ENCODE results near the gene RAD51B.

RAD51B gene

GRCh38 chr14:68580671-68581070 lies 761.1 kb downstream of the RAD51B start:
- TF ChIP-seq CTCF (IDR thresholded peaks at IDR 0.05), result no peak

DNA sequence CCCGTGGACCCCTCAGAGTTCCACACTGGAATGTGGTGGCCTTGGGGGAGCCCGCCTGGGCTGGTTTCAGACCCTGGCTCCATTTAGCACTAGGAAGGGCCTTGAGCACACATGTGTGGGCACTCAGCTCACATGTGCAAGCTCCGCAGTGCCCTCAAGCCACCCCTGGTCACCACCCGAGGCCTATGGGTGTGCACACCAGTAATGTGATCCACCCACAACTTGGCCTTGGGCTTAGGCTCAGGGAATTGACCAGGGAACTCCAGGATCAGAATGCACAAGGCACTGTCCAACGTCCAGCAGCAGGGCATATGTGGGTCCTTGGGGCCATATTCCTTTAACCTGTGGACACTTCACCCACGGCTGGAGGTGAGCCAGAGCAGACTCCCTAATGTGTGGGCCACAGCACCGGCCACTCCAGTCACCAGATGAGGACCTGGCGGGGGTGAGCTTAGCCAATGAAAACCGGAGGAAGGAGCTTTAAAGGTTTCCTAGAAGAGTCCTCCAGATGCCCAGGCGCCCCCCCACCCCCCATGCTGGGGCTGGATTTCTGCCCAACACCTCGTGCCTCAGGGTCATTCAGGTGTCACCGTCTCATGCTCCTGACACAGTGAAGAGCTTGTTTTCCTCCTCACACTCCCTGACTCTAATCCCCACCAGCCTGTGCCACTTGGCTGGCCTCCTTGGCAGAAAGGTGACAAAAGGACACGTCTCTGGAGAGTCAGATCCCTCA lies 764.1 kb downstream of the RAD51B start:
- TF ChIP-seq CTCF (IDR thresholded peaks at IDR 0.05), result no peak

- no peak for TF ChIP-seq CTCF (IDR thresholded peaks at IDR 0.05)
Observed at GRCh38 chr14:68584786-68585185, 765.2 kb downstream of the RAD51B start.

GRCh38 chr14:68585690-68586089 lies 766.1 kb downstream of the RAD51B start:
- no peak for TF ChIP-seq CTCF (IDR thresholded peaks at IDR 0.05)

GRCh38 chr14:68586896-68587751 lies 767.5 kb downstream of the RAD51B start:
- TF ChIP-seq CTCF (IDR thresholded peaks at IDR 0.05), result no peak

- TF ChIP-seq CTCF (IDR thresholded peaks at IDR 0.05), result no peak
Observed at GRCh38 chr14:68587931-68588330, 768.4 kb downstream of the RAD51B start.

DNA sequence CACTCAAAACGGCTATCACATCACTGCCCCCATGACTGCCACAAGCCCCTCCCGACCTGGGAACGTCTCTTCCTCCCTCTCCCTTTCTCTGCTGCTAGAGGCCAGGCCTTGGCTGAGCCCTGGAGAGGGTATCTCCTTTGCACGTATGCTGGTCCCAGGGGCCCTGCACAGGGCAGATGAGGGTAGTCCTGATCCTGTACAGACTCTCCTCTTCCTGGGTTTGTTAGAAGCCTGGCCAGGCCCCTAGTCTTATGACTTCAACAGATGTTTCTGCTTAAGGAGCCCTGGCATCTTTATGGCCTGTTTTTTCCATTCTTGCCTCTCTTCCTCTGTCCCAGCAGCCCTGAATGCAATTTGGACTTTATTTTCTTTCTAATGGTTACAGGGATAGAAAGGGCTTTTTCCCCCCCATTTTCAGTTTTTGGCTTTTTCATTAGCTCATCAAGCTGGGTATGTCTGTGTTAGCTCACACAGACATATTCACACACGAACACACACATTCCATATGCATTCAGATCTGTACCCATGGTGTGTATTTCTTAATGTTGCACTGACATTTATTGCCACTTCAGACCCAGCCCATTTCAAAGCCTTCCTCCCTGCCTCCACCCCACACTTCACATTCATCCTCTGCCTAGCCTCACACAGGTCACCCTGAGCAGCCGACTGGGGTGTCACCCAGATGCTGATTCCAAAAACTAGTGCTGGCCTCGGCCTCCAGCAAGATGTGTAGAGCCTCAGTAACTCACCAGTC lies 770.0 kb downstream of the RAD51B start:
- no peak for TF ChIP-seq CTCF (IDR thresholded peaks at IDR 0.05)
